ENCODE measurements around the gene LCT.

GRCh38 chr2:135849087-135849486, 12.1 kb upstream of the LCT start:
- TF ChIP-seq CTCF (IDR thresholded peaks at IDR 0.05; ENCODE audit: insufficient read depth, low read length), result no peak
- no peak for TF ChIP-seq POLR2AphosphoS5 (IDR thresholded peaks at IDR 0.05; ENCODE audit: low read depth)
- no peak for TF ChIP-seq GABPA (IDR thresholded peaks at IDR 0.05; ENCODE audit: low read depth)
